Measurements from ENCODE around the gene INO80B. TPM values are rescaled to one million over a fixed set of nuclear protein-coding genes. Genes with fewer than 3 reads are reported as not detected.
A peak's percentile ranks its signal among the peaks of the same experiment; 100 is the strongest.
"Not testable (repeated sequence)": the region's sequence is repeated elsewhere in the genome, so short reads cannot be mapped to it uniquely, and the experiment has no call there.

INO80B gene
- total RNA-seq, 4 donors from 2014 or later: 4.6 to 26.5 (median 14.9) TPM

DNA sequence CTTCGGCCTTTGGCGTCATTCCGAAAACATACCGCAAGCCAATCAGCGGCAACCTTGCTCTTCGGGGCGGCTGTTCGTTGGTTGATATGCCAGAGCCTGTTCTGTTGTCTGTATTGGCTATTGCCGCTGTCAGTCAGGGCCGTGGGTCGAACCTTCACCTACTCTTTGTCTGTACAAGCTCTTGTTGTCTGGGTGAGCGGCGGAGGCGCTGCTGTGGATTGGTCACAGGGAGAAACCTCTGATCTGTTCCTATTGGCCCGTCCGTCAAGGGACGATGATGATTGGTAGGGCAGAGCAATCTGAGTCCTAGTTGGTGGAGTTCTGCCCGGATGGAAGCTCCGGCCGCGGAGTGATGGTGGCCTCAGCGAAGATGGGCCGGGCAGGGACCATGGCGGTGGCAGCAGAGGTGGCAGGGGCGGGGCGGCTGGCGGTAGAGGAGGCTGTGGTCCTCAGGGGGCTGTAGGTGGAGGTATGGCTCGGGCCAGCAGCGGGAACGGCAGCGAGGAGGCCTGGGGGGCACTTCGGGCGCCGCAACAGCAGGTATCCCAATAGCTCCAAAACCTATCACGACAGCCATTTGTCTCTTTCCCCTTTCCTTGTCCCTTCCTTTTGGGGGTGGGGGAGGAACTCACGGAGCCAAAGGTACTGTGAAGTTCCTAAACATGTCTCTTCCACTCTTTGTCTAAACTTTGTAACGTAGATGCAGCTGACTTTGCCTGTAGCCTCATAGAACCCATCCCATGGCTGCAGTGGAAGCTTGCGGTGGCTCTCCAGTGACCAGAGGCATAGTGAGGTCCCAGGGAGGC, 3.4 kb downstream of the INO80B start, which contains the start of gene WBP1:
TSS of gene WBP1 (plus strand) at position 307 of the 806 bp plus-strand sequence. CDS start at position 472, 165 bp downstream.
- no peak for TF ChIP-seq CTCF (IDR thresholded peaks at IDR 0.05)
- peak; percentile 99 for DNase-seq (ENCODE audit: low spot score)
- peak; percentile 98 for ATAC-seq (ENCODE audit: low FRiP score)

- no peak for ATAC-seq (ENCODE audit: low FRiP score)
- no peak for DNase-seq (ENCODE audit: low spot score)
- TF ChIP-seq CTCF (IDR thresholded peaks at IDR 0.05): no peak
Measured at GRCh38 chr2:74458938-74459363, 4.1 kb downstream of the INO80B start.

- ATAC-seq (ENCODE audit: low FRiP score); DNase-seq (ENCODE audit: low spot score): not testable (repeated sequence)
Measured at GRCh38 chr2:74459503-74460118, 4.7 kb downstream of the INO80B start.

DNA sequence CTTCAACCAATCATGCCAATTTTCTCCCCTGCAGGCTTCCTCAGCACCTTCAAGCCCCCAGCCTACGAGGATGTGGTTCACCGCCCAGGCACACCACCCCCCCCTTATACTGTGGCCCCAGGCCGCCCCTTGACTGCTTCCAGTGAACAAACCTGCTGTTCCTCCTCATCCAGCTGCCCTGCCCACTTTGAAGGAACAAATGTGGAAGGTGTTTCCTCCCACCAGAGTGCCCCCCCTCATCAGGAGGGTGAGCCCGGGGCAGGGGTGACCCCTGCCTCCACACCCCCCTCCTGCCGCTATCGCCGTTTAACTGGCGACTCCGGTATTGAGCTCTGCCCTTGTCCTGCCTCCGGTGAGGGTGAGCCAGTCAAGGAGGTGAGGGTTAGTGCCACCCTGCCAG, 5.3 kb downstream of the INO80B start:
- not testable (repeated sequence) for ATAC-seq (ENCODE audit: low FRiP score); DNase-seq (ENCODE audit: low spot score)

DNA sequence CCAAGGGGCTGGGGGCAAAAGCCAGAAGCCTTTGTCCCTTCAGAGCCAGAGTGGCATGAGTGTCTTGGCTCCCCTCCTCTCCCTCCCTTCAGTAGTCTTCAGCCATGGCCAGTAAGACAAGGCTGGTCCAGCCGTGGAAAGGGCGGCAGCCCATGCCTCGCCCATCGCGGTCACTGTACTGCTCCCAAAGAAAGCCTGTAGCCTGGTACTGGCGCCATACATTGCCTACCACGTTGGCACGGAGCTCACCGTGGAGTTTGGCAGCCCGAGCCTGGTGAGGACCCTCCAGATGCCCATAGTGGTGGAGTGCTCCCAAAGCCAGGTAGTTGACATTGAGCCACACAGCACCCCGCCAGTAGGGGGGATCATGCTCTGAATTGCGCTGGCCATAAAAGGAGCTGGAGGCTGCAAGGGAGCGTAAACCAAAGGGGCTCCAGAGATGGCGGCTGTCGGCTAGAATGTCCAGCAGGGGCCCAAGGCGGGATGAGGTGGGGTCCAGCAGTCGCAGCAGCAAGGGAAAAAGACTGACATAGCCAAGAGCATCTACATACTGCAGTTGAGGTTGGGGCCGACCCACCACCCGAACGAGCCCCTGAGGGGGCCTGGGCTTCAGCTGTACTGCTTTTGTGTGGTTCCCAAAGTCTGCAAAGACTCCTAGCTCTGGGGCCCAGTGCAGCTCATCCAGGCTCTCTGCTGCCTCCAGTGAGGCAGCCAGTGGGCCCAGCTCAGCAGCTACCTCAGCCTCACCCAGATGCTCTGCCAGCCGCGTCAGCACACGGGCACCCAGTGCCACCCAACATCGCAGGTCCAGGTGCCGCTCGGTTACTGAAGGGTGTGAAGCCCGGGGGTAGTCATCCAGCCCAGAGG, 6.5 kb downstream of the INO80B start:
- no peak for ATAC-seq (ENCODE audit: low FRiP score)
- no peak for DNase-seq (ENCODE audit: low spot score)
- TF ChIP-seq CTCF (IDR thresholded peaks at IDR 0.05): no peak

- no peak for ATAC-seq (ENCODE audit: low FRiP score)
- no peak for TF ChIP-seq CTCF (IDR thresholded peaks at IDR 0.05)
- no peak for DNase-seq (ENCODE audit: low spot score)
Measured at GRCh38 chr2:74462054-74462785, 7.3 kb downstream of the INO80B start.

GRCh38 chr2:74462786-74463105, 7.9 kb downstream of the INO80B start:
- ATAC-seq (ENCODE audit: low FRiP score): no peak
- no peak for DNase-seq (ENCODE audit: low spot score)
- TF ChIP-seq CTCF (IDR thresholded peaks at IDR 0.05): no peak

All from omental fat pad (tissue), 4 donors.